ENCODE data around the gene ZNF483. TPM values are rescaled to one million over a fixed set of nuclear protein-coding genes. Genes with fewer than 3 reads are reported as not detected.
"Not testable (repeated sequence)": the region's sequence is repeated elsewhere in the genome, so short reads cannot be mapped to it uniquely, and the experiment has no call there.

The ZNF483 gene
- total and polyA plus RNA-seq, 2 of the 4 experiments (the other 2 are of a cell fraction), result 0.10 to 0.90 TPM

DNA sequence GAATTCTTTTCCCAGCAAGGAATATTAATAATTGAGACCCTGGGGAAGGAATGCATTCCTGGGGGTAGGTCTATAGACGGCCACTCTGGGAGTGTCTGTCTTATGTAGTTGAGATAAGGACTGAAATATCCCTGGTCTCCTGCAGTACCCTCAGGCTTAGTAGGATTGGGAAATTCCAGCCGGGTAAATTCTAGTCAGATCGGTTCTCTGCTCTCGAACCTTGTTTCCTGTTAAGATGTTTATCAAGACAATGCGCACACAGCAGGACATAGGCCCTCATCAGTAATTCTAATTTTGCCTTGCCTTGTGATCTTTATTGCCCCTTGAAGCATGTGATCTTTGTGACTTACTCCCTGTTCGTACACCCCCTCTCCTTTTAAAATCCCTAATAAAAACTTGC, 13.4 kb upstream of the ZNF483 start:
- H3K4ac ChIP-seq (ENCODE audit: low read depth, low read length); H3K14ac ChIP-seq (replicated peaks; ENCODE audit: low read depth, low read length); H3K9ac ChIP-seq (ENCODE audit: low read depth, low read length); H4K91ac ChIP-seq (ENCODE audit: insufficient read depth, low read depth, low read length); H3K4me3 ChIP-seq (ENCODE audit: insufficient read depth, low read depth, low read length); BruUV-seq (replicated peaks); H3K27ac ChIP-seq (ENCODE audit: insufficient read depth, low read length); H3K36me3 ChIP-seq (ENCODE audit: control insufficient read depth, insufficient read depth, low read length); H2BK5ac ChIP-seq (ENCODE audit: low read depth, low read length, poor library complexity, severe bottlenecking); DNase-seq; in situ Hi-C loops (cut with MboI; ENCODE audit: low sequenced_read_pairs); H3K23ac ChIP-seq (ENCODE audit: low read depth, low read length); H2BK15ac ChIP-seq (ENCODE audit: low read depth, low read length); H4K20me1 ChIP-seq (ENCODE audit: insufficient read depth, low read length); ATAC-seq (ENCODE audit: low read depth); H2AK5ac ChIP-seq (ENCODE audit: low read depth, low read length); H2AK9ac ChIP-seq (replicated peaks; ENCODE audit: low read depth, low read length, poor library complexity); CTCF ChIA-PET; H3K9me3 ChIP-seq (ENCODE audit: control insufficient read depth, insufficient read depth, low read length); H3K56ac ChIP-seq (ENCODE audit: extremely low read depth, insufficient read depth, low read length); H4K8ac ChIP-seq (ENCODE audit: low read depth in 2 of 2, low read length in 2 of 2); H3K18ac ChIP-seq (ENCODE audit: low read depth, low read length); H3K79me1 ChIP-seq (ENCODE audit: low read depth in 1 of 2, low read length in 2 of 2); H2BK20ac ChIP-seq (ENCODE audit: low read depth, low read length); POLR2A ChIA-PET (ENCODE audit: unreplicated experiment); H3K27me3 ChIP-seq (ENCODE audit: control insufficient read depth, insufficient read depth, low read length); H4K5ac ChIP-seq (ENCODE audit: low read depth, low read length); H2BK120ac ChIP-seq (ENCODE audit: low read depth, low read length); H3K9me1 ChIP-seq (ENCODE audit: insufficient read depth, low read length); dilution Hi-C loops (cut with HindIII; ENCODE audit: low sequenced_read_pairs, unreplicated experiment); H3K4me2 ChIP-seq (ENCODE audit: low read depth, low read length); H2AFZ ChIP-seq (replicated peaks; ENCODE audit: low read length, poor library complexity); H3K4me1 ChIP-seq (ENCODE audit: control insufficient read depth, insufficient read depth, low read length): not testable (repeated sequence)
- intact Hi-C loops (cut with micrococcal nuclease), result loop anchor here (5.0 kb wide), 1 partner anchor 776 kb away; no protein-coding TSS in a partner anchor
- 85% methylated on average over 3 of the region's 6 CpGs; no CpG with 5 or more reads in 1 of the 2 experiments for WGBS, 2 experiments (ENCODE audit: extremely low coverage in 2 of 2, insufficient read length in 1 of 2)

All from IMR-90 (cell line).